HepG2 (cell line): ENCODE results near the gene VARS2. TPM values are rescaled to one million over a fixed set of nuclear protein-coding genes. Genes with fewer than 3 reads are reported as not detected.

Experiments
- BCL3 ChIP-seq: sonication (generic); formaldehyde crosslinking; IDR thresholded peaks from 2 replicates; pipeline ENCODE4 v1.5.1; 2020; ENCODE audit warnings: mild to moderate bottlenecking, missing genetic modification reagents, moderate library complexity
- CEBPB ChIP-seq: IDR thresholded peaks from 2 replicates; pipeline ENCODE4 v1.6.1; 2011; ENCODE audit warnings: low read depth, low read length, improper control_type of control experiment, borderline replicate concordance
- DBP ChIP-seq: sonication (generic); formaldehyde crosslinking; IDR thresholded peaks from 2 replicates; pipeline ENCODE4 v1.4.0; 2020; ENCODE audit warnings: missing genetic modification reagents; ENCODE audit errors: not compliant biosample characterization
- DRAP1 ChIP-seq: IDR thresholded peaks from 2 replicates; pipeline ENCODE4 v1.6.1; 2016; ENCODE audit warnings: missing genetic modification reagents, missing compliant biosample characterization
- EZH2 ChIP-seq: conservative IDR thresholded peaks from 2 replicates; pipeline ENCODE4 v1.6.1; 2012; ENCODE audit warnings: mild to moderate bottlenecking, low read depth, low read length, moderate library complexity
- HDAC6 ChIP-seq: fragments of 200-600 bp; sonication (generic); IDR thresholded peaks from 2 replicates; pipeline ENCODE4 v1.7.0; 2017; ENCODE audit warnings: mild to moderate bottlenecking, antibody characterized with exemption, low read length, low read depth
- HIC2 ChIP-seq: sonication (generic); formaldehyde crosslinking; IDR thresholded peaks from 2 replicates; pipeline ENCODE4 v1.9.0; 2022; ENCODE audit warnings: low read depth, missing genetic modification reagents
- HNF4A ChIP-seq: sonication (generic); formaldehyde crosslinking; IDR thresholded peaks from 2 replicates; pipeline ENCODE4 v1.4.0; 2020; ENCODE audit warnings: missing genetic modification reagents
- JDP2 ChIP-seq: sonication (generic); formaldehyde crosslinking; IDR thresholded peaks from 2 replicates; pipeline ENCODE4 v1.8.1; 2022; ENCODE audit warnings: missing genetic modification reagents, borderline replicate concordance
- MTERF4 ChIP-seq: sonication (generic); formaldehyde crosslinking; IDR thresholded peaks from 2 replicates; pipeline ENCODE4 v1.8.0; 2023; ENCODE audit warnings: mild to moderate bottlenecking, missing genetic modification reagents
- NFE2L1 ChIP-seq: sonication (generic); formaldehyde crosslinking; IDR thresholded peaks from 2 replicates; pipeline ENCODE4 v1.4.0; 2020; ENCODE audit warnings: missing genetic modification reagents, mild to moderate bottlenecking, borderline replicate concordance
- NONO ChIP-seq, 2 experiments: fragments of 450-650 bp in 1 of 2; sonication (generic) in 1 of 2; formaldehyde crosslinking in 1 of 2; IDR thresholded peaks in 1 of 2; conservative IDR thresholded peaks in 1 of 2; 2 replicates each; pipeline versions ENCODE4 v1.6.1 to v1.8.0; 2017 to 2022; ENCODE audit warnings: mild to moderate bottlenecking in 1 of 2, missing genetic modification reagents in 1 of 2, moderate library complexity in 1 of 2
- RARA ChIP-seq: IDR thresholded peaks from 2 replicates; pipeline ENCODE4 v1.6.1; 2016; ENCODE audit warnings: missing genetic modification reagents, missing compliant biosample characterization
- RCOR2 ChIP-seq: IDR thresholded peaks from 2 replicates; pipeline ENCODE4 v1.6.1; 2016; ENCODE audit warnings: missing biosample characterization, missing genetic modification reagents
- SNAPC2 ChIP-seq: sonication (generic); formaldehyde crosslinking; IDR thresholded peaks from 2 replicates; pipeline ENCODE4 v1.8.1; 2022; ENCODE audit warnings: mild to moderate bottlenecking, missing genetic modification reagents
- ZBTB42 ChIP-seq: sonication (generic); formaldehyde crosslinking; IDR thresholded peaks from 2 replicates; pipeline ENCODE4 v1.5.0; 2020; ENCODE audit warnings: mild to moderate bottlenecking, missing genetic modification reagents
- ZFP82 ChIP-seq: sonication (generic); formaldehyde crosslinking; IDR thresholded peaks from 2 replicates; pipeline ENCODE4 v1.5.1; 2020; ENCODE audit warnings: mild to moderate bottlenecking, missing genetic modification reagents, borderline replicate concordance
- ZNF275 ChIP-seq: sonication (generic); formaldehyde crosslinking; IDR thresholded peaks from 2 replicates; pipeline ENCODE4 v1.8.0; 2022; ENCODE audit warnings: missing genetic modification reagents, mild to moderate bottlenecking, inconsistent platforms, borderline replicate concordance
- ZNF367 ChIP-seq: sonication (generic); formaldehyde crosslinking; IDR thresholded peaks from 2 replicates; pipeline ENCODE4 v1.4.0; 2020; ENCODE audit warnings: missing genetic modification reagents, borderline replicate concordance
- ZNF382 ChIP-seq: sonication (generic); formaldehyde crosslinking; IDR thresholded peaks from 2 replicates; pipeline ENCODE4 v1.5.0; 2020; ENCODE audit warnings: missing genetic modification reagents, mild to moderate bottlenecking, borderline replicate concordance
- ZNF556 ChIP-seq: sonication (generic); formaldehyde crosslinking; IDR thresholded peaks from 2 replicates; pipeline ENCODE4 v1.4.0; 2020; ENCODE audit warnings: mild to moderate bottlenecking, missing genetic modification reagents, borderline replicate concordance
- polyA plus RNA-seq, 8 experiments: library from polyadenylated mRNA; depleted of rRNA in 3 of 8; stranded (reverse) in 7 of 8; unstranded in 1 of 8; fragments of >200 nt; fragmentation: Illumina TruSeq in 4 of 8; extraction: Trizol in 4 of 8; gene quantifications; 2 replicates each; pipeline versions ENCODE4 v1.2.1 to v1.2.3, GENCODE V29; 2011 to 2016; ENCODE audit warnings: low read depth in 4 of 8, missing spikeins in 1 of 8, mixed read lengths in 1 of 8; ENCODE audit not compliant: insufficient read depth in 1 of 8
- total RNA-seq, 5 experiments: library from RNA; depleted of rRNA; stranded (reverse); fragments of >200 nt; fragmentation: Illumina TruSeq; extraction: Trizol; gene quantifications; 2 replicates each; pipeline ENCODE4 v1.2.3, GENCODE V29; 2016; ENCODE audit warnings: low read depth in 1 of 5

VARS2 gene
- total and polyA plus RNA-seq, 2 of the 13 experiments (the other 11 are each of a cell fraction or from before 2014, with no cell fraction given): 61.8 to 71.8 TPM

- TF ChIP-seq DRAP1 (CRISPR knock-in tag) (peak; percentile 37; the same call in 1 of the 2 replicates), ZNF275 (no peak), ZNF382 (CRISPR knock-in tag) (no peak), ZNF367 (CRISPR knock-in tag) (no peak), BCL3 (no peak), NONO (IDR thresholded peaks at IDR 0.05) (no peak), NONO (CRISPR knock-in tag; conservative IDR thresholded peaks at IDR 0.05) (no peak), CEBPB (no peak), SNAPC2 (no peak; the same call in 1 of the 2 replicates), ZBTB42 (CRISPR knock-in tag) (0 out of 2 replicates have a peak, but pooled peaks have one; percentile 9), JDP2 (CRISPR knock-in tag) (no peak), HNF4A (peak; percentile 63; the same call in 1 of the 2 replicates), EZH2 (no peak), MTERF4 (CRISPR knock-in tag) (no peak), ZNF556 (peak; percentile 87; the same call in 1 of the 2 replicates), DBP (CRISPR knock-in tag) (no peak), NFE2L1 (CRISPR knock-in tag) (no peak), RCOR2 (no peak), HDAC6 (no peak), RARA (no peak), HIC2 (CRISPR knock-in tag) (no peak), ZFP82 (no peak)
Observed at GRCh38 chr6:30883685-30884520, 30.1 kb upstream of the VARS2 start, which contains the start of gene DDR1 (continued).
